RWPE2 (cell line): ENCODE results near the gene MGMT.

Experiments used
- ATAC-seq: fragments of 200-7000 bp; cut with Tn5 transposase; 3 replicates; pipeline ENCODE4 v1.9.1; 2021; ENCODE audit warnings: low read depth
- DNase-seq: peaks from one replicate; pipeline ENCODE4 v3.0.0-alpha.2; 2020; ENCODE audit warnings: low spot score
- H3K27ac ChIP-seq: fragments of 450-650 bp; 2 replicates; pipeline ENCODE4 v1.5.1; 2017; ENCODE audit warnings: mild to moderate bottlenecking; ENCODE audit not compliant: poor library complexity, severe bottlenecking
- H3K27me3 ChIP-seq: fragments of 250-450 bp; sonication (Bioruptor Pico); 2 replicates; pipeline ENCODE4 v1.5.1; 2021; ENCODE audit warnings: mild to moderate bottlenecking, moderate library complexity; ENCODE audit not compliant: insufficient read depth, poor library complexity, severe bottlenecking
- H3K36me3 ChIP-seq: fragments of 250-450 bp; sonication (Bioruptor Pico); 2 replicates; pipeline ENCODE4 v1.5.1; 2020; ENCODE audit warnings: low read depth, mild to moderate bottlenecking, moderate library complexity
- H3K4me1 ChIP-seq: fragments of 250-450 bp; sonication (Bioruptor Pico); 2 replicates; pipeline ENCODE4 v1.5.1; 2021; ENCODE audit warnings: mild to moderate bottlenecking, moderate library complexity; ENCODE audit not compliant: insufficient read depth, poor library complexity, severe bottlenecking
- H3K4me3 ChIP-seq: fragments of 250-450 bp; sonication (Bioruptor Pico); 2 replicates; pipeline ENCODE4 v1.5.1; 2021; ENCODE audit warnings: mild to moderate bottlenecking, moderate library complexity; ENCODE audit not compliant: severe bottlenecking
- H3K9me3 ChIP-seq: fragments of 250-450 bp; sonication (Bioruptor Pico); 2 replicates; pipeline ENCODE4 v1.5.1; 2021; ENCODE audit warnings: mild to moderate bottlenecking, moderate library complexity; ENCODE audit not compliant: severe bottlenecking
- TF ChIP-seq, protein P1 (sequence below): fragments of 450-650 bp; IDR thresholded peaks from one replicate; pipeline ENCODE4 v1.5.1; 2017; ENCODE audit warnings: mild to moderate bottlenecking, moderate library complexity; ENCODE audit not compliant: poor library complexity, severe bottlenecking

Gene MGMT

DNA sequence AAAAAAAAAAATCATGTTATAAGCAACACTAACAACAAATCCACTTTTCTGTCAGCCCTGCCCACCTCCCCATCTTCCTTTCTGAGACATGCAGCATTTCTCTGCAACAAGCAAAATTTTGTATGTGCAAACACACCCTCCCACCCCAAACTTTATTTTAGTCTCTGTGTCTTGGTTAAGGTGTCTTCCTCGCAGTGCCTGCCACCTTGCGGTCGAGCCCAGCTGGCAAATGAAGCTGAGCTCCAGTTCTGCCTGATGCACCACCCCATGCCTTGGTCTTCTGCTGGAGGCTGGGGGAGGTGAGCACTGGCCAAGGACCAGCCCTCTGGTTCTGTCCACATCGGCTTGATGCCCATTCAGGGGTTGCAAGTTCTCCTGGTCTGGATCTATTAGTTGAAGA lies 206.3 kb downstream of the MGMT start:
- H3K36me3 ChIP-seq: no peaks in the 10 kb centered on the region
- DNase-seq (no peak), ATAC-seq (no peak)
- no peak overlapping the region for H3K4me3 ChIP-seq
- no peaks in the 10 kb centered on the region for H3K9me3 ChIP-seq
- no peaks in the 10 kb centered on the region for H3K27me3 ChIP-seq
- no peak overlapping the region for H3K27ac ChIP-seq
- TF ChIP-seq, protein P1, sequence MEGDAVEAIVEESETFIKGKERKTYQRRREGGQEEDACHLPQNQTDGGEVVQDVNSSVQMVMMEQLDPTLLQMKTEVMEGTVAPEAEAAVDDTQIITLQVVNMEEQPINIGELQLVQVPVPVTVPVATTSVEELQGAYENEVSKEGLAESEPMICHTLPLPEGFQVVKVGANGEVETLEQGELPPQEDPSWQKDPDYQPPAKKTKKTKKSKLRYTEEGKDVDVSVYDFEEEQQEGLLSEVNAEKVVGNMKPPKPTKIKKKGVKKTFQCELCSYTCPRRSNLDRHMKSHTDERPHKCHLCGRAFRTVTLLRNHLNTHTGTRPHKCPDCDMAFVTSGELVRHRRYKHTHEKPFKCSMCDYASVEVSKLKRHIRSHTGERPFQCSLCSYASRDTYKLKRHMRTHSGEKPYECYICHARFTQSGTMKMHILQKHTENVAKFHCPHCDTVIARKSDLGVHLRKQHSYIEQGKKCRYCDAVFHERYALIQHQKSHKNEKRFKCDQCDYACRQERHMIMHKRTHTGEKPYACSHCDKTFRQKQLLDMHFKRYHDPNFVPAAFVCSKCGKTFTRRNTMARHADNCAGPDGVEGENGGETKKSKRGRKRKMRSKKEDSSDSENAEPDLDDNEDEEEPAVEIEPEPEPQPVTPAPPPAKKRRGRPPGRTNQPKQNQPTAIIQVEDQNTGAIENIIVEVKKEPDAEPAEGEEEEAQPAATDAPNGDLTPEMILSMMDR: no peak
- H3K4me1 ChIP-seq: no peaks in the 10 kb centered on the region

DNA sequence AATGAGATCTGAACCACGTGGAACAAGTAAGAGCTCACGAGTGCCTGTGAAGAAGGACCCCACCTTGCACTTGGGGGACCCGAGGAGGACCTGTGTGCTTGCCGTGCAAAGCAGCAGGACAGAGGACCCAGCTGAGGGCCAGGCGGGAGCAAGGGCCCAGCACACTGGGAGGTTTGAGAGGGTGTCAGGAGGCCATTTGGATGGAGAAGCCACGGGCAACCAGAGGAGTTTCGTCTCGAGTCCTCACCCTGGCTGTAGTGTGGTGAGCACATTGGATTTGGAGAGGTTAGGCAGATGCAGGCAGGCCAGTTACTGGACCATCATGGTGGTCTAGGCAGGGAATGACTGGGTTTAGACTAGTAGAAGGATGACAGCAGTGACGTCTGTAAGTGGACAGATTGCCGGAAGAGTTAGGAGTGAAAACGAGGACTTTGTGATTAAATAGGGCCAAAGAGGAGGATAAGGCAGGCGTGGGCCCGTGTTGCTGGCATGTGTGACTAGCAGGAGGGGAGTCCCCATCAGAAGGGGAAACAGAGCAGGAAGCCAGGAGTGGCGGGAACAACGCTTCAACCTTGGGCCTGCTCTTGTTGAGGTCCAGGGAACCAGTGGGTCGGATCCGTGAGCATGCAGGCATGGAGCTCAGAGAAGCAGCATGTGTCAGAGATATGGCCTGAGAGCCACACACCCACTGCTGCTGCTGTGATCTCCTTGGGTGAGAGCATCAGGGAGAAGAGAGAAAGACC lies 208.2 kb downstream of the MGMT start:
- TF ChIP-seq, protein P1: no peak
- Histone ChIP-seq H3K9me3 (no peaks in the 10 kb centered on the region), H3K27ac (no peak overlapping the region), H3K4me3 (no peak overlapping the region), H3K4me1 (no peaks in the 10 kb centered on the region), H3K27me3 (no peaks in the 10 kb centered on the region), H3K36me3 (no peaks in the 10 kb centered on the region)
- no peak for DNase-seq
- no peak for ATAC-seq

DNA sequence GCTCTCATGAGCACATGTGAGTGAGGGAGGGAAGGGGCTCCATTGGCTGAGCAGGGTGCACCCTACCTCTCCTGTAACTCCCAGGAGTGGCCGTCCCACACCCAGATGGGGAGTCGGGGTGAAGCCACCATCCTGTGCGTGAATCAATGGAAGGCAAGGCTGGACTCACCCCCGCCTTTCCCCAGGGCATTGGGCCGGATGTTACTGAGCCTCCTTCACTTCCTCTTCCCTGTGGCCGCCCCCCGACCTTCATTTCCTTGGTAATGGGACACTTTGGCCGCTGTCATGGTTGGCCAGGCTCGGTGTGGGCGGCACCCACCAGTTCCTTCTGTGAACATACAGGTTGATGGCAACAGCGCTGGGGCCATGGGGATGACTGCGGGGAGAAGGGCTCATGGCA lies 209.0 kb downstream of the MGMT start:
- Histone ChIP-seq H3K27ac (no peak overlapping the region), H3K9me3 (no peaks in the 10 kb centered on the region), H3K4me3 (no peak overlapping the region), H3K27me3 (no peaks in the 10 kb centered on the region), H3K4me1 (no peaks in the 10 kb centered on the region), H3K36me3 (no peaks in the 10 kb centered on the region)
- DNase-seq: no peak
- TF ChIP-seq, protein P1: no peak
- ATAC-seq: no peak

DNA sequence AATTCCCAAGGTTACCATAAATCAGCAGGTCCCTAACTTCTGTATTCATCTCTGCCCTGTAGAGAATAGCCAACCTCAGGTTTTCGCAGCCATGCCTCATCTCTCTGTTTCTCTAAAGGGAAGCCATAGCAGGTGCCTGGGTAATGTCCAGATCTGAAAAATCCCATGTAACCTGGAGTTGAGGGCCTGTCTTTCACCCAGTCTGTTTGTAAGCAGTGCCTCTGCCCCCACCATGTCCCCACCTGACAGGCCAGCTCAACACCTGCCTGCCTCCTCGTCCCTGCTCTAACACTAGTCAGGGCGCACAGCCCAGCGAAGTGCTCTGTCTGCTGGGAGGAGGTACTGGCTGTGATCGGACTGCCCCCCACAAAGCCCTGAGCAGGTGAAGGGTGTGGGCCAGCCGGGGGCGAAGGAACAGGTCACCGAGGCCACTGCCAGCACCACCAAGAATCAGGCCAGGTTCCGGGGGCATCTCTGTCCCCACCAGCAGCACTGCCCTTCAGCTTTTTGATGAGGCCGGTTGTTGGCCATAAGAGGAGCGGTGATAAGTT lies 210.4 kb downstream of the MGMT start:
- DNase-seq (no peak), ATAC-seq (no peak)
- H3K4me1 ChIP-seq: no peaks in the 10 kb centered on the region
- H3K9me3 ChIP-seq: no peaks in the 10 kb centered on the region
- no peak overlapping the region for H3K27ac ChIP-seq
- no peak overlapping the region for H3K4me3 ChIP-seq
- TF ChIP-seq, protein P1: no peak
- H3K36me3 ChIP-seq: no peaks in the 10 kb centered on the region
- H3K27me3 ChIP-seq: no peaks in the 10 kb centered on the region

DNA sequence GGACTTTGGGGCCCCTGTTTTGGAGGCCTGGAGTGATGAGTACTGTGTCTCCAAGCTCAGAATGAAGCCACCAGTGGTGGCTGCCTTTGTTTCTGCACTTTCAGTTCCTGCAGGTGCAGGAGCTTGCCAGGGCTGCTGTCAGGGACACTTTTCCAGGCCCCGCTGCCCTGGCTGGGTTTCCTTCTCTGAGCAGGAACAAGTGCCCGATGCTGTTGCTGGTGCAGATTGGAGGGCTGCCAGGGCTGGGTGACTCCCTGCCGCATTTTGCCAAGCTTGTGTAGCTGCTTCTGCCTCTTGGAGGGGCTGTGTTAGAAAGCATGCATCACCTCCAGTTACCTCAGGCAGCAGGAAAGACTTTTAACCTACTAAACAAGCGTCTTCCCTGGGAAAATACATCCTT lies 211.1 kb downstream of the MGMT start:
- Histone ChIP-seq H3K9me3 (no peaks in the 10 kb centered on the region), H3K36me3 (no peaks in the 10 kb centered on the region), H3K27ac (no peak overlapping the region), H3K4me1 (no peaks in the 10 kb centered on the region), H3K27me3 (no peaks in the 10 kb centered on the region), H3K4me3 (no peak overlapping the region)
- ATAC-seq (no peak), DNase-seq (no peak)
- TF ChIP-seq, protein P1: no peak
